ENCODE data around the gene DDAH1. TPM values are rescaled to one million over a fixed set of nuclear protein-coding genes. Genes with fewer than 3 reads are reported as not detected.
A peak's percentile ranks its signal among the peaks of the same experiment; 100 is the strongest.

The DDAH1 gene
- total RNA-seq, 1 experiment from 2014 or later = 87.9 TPM

- H3K9me3 Mint-ChIP-seq (ENCODE audit: unreplicated experiment) = no peaks in the 10 kb centered on the region
- peaks cover 25% of the 10 kb centered on the region for H3K4me1 Mint-ChIP-seq (ENCODE audit: low read depth, unreplicated experiment)
- ChIA-PET POLR2A (interaction anchor here (0.7 to 0.8 kb wide), 2 partner anchors 44 to 237 kb away, joined by 3 read pairs; partner anchors contain the start of gene CCN1), CTCF (interaction anchor here (1.0 to 1.5 kb wide), 4 partner anchors 35 to 349 kb away, joined by 3 to 4 read pairs (median 3); partner anchors contain the start of gene C1orf52)
- peaks cover 18% of the 10 kb centered on the region; the same call in 1 of the 2 replicates for H3K4me1 ChIP-seq
- no peak overlapping the region for H3K4me3 ChIP-seq (ENCODE audit: low read depth, low read length)
- no peaks in the 10 kb centered on the region; the same call in 1 of the 2 replicates for H3K36me3 ChIP-seq (ENCODE audit: control insufficient read depth, insufficient read depth, low read length)
- H3K27ac Mint-ChIP-seq (ENCODE audit: unreplicated experiment) = peak overlapping the region; percentile 32
- no peaks in the 10 kb centered on the region for H3K9me3 ChIP-seq
- no peak for DNase-seq
- intact Hi-C loops (cut with micrococcal nuclease; ENCODE audit: unreplicated experiment) = loop anchor here (1.0 to 2.0 kb wide), 5 partner anchors 35 to 238 kb away; partner anchors contain the start of gene DDAH1
- H3K27me3 Mint-ChIP-seq (ENCODE audit: insufficient read depth, unreplicated experiment) = no peaks in the 10 kb centered on the region
- H3K4me3 Mint-ChIP-seq (ENCODE audit: unreplicated experiment) = no peak overlapping the region
- no peak for TF ChIP-seq CTCF (IDR thresholded peaks at IDR 0.05; ENCODE audit: insufficient read depth in 1 of 2, low read depth in 1 of 2, low read length in 1 of 2, severe bottlenecking in 1 of 2, unreplicated experiment in 1 of 2)
- no TSS peak for BruUV-seq (replicated peaks)
- H3K36me3 Mint-ChIP-seq (ENCODE audit: insufficient read depth, unreplicated experiment) = peaks cover 19% of the 10 kb centered on the region
- H3K27me3 ChIP-seq (replicated peaks; ENCODE audit: control insufficient read depth, insufficient read depth, low read length) = no peaks in the 10 kb centered on the region
These were observed 121.2 kb downstream of the DDAH1 start for GRCh38 chr1:85343612-85344255.

- H3K9me3 ChIP-seq = no peaks in the 10 kb centered on the region
- Mint-ChIP-seq H3K36me3 (ENCODE audit: insufficient read depth, unreplicated experiment) (peaks cover 14% of the 10 kb centered on the region), H3K4me1 (ENCODE audit: low read depth, unreplicated experiment) (peaks cover 25% of the 10 kb centered on the region), H3K27ac (ENCODE audit: unreplicated experiment) (no peak overlapping the region), H3K4me3 (ENCODE audit: unreplicated experiment) (no peak overlapping the region), H3K9me3 (ENCODE audit: unreplicated experiment) (no peaks in the 10 kb centered on the region), H3K27me3 (ENCODE audit: insufficient read depth, unreplicated experiment) (no peaks in the 10 kb centered on the region)
- intact Hi-C loops (cut with micrococcal nuclease; ENCODE audit: unreplicated experiment) = no loop called here
- POLR2A ChIA-PET = no interaction called here
- H3K36me3 ChIP-seq (ENCODE audit: control insufficient read depth, insufficient read depth, low read length) = no peaks in the 10 kb centered on the region; the same call in 1 of the 2 replicates
- BruUV-seq (replicated peaks) = no TSS peak
- H3K4me1 ChIP-seq = peaks cover 18% of the 10 kb centered on the region; the same call in 1 of the 2 replicates
- CTCF ChIA-PET = interaction anchor here (1.1 to 1.5 kb wide), 3 partner anchors 35 to 270 kb away, joined by 3 to 4 read pairs (median 3); partner anchors contain the start of gene C1orf52
- H3K27me3 ChIP-seq (replicated peaks; ENCODE audit: control insufficient read depth, insufficient read depth, low read length) = no peaks in the 10 kb centered on the region
- TF ChIP-seq CTCF (IDR thresholded peaks at IDR 0.05; ENCODE audit: insufficient read depth in 1 of 2, low read depth in 1 of 2, low read length in 1 of 2, severe bottlenecking in 1 of 2, unreplicated experiment in 1 of 2) = no peak
- no peak overlapping the region for H3K4me3 ChIP-seq (ENCODE audit: low read depth, low read length)
- DNase-seq = no peak
These were observed 121.7 kb downstream of the DDAH1 start for GRCh38 chr1:85343213-85343611.

- Mint-ChIP-seq H3K36me3 (ENCODE audit: insufficient read depth, unreplicated experiment) (peaks cover 16% of the 10 kb centered on the region), H3K27me3 (ENCODE audit: insufficient read depth, unreplicated experiment) (no peaks in the 10 kb centered on the region), H3K4me3 (ENCODE audit: unreplicated experiment) (no peak overlapping the region), H3K9me3 (ENCODE audit: unreplicated experiment) (no peaks in the 10 kb centered on the region), H3K4me1 (ENCODE audit: low read depth, unreplicated experiment) (peaks cover 30% of the 10 kb centered on the region), H3K27ac (ENCODE audit: unreplicated experiment) (no peak overlapping the region)
- no peak overlapping the region for H3K4me3 ChIP-seq (ENCODE audit: low read depth, low read length)
- ChIA-PET CTCF (no interaction called here), POLR2A (interaction anchor here (0.6 kb wide), 1 partner anchor 1309 kb away, joined by 4 read pairs; no protein-coding TSS in a partner anchor)
- H3K9me3 ChIP-seq = no peaks in the 10 kb centered on the region
- H3K36me3 ChIP-seq (ENCODE audit: control insufficient read depth, insufficient read depth, low read length) = no peaks in the 10 kb centered on the region
- intact Hi-C loops (cut with micrococcal nuclease; ENCODE audit: unreplicated experiment) = no loop called here
- no peak for TF ChIP-seq CTCF (IDR thresholded peaks at IDR 0.05; ENCODE audit: insufficient read depth in 1 of 2, low read depth in 1 of 2, low read length in 1 of 2, severe bottlenecking in 1 of 2, unreplicated experiment in 1 of 2)
- no peaks in the 10 kb centered on the region for H3K27me3 ChIP-seq (replicated peaks; ENCODE audit: control insufficient read depth, insufficient read depth, low read length)
- DNase-seq = no peak
- peaks cover 18% of the 10 kb centered on the region; the same call in 1 of the 2 replicates for H3K4me1 ChIP-seq
- no TSS peak for BruUV-seq (replicated peaks)
These were observed 122.8 kb downstream of the DDAH1 start for GRCh38 chr1:85342207-85342606.

All from Caco-2 (cell line).